ENCODE results near the gene CABP7.

DNA sequence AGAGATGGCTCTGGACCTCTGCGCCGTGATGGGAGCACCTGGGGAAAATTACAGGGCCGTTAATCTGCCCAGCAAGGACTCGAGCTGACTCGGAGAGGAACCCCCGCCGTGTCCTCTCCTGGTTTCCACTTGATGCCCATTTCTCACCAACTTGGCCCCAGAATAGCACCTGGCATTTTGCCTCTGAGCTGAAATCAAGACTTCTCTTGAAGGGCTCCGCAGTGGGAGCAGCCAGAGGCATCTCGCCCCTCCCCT, 19.0 kb upstream of the CABP7 start:
- no peak for TF ChIP-seq POLR2A (IDR thresholded peaks at IDR 0.05; ENCODE audit: low read length)
- no peak for TF ChIP-seq GATA1 (IDR thresholded peaks at IDR 0.05; ENCODE audit: low read depth, low read length)
